Stomach (tissue), 9 donors: ENCODE data around the gene GRID2IP. TPM values are rescaled to one million over a fixed set of nuclear protein-coding genes. Genes with fewer than 3 reads are reported as not detected.
"Not testable (repeated sequence)": the region's sequence is repeated elsewhere in the genome, so short reads cannot be mapped to it uniquely, and the experiment has no call there.

Experiments
- DNase-seq, 2 donors: peaks; one replicate each; pipeline versions ENCODE4 v3.0.0 to v3.0.0-alpha.2; 2013 to 2019
- H3K27ac ChIP-seq, 5 donors: fragments of 200-600 bp in 4 of 5; sonication (generic) in 4 of 5; one replicate each; pipeline ENCODE4 v1.5.1; 2013 to 2019; ENCODE audit warnings: mild to moderate bottlenecking in 1 of 5, moderate library complexity in 1 of 5
- H3K27me3 ChIP-seq, 3 donors: fragments of 200-600 bp; sonication (generic); one replicate each; pipeline ENCODE4 v1.5.1; 2017 to 2019; ENCODE audit warnings: mixed run types in 1 of 3
- H3K36me3 ChIP-seq, 4 donors: fragments of 200-600 bp; sonication (generic); 1 replicate in 3 of 4; 2 replicates in 1 of 4; pipeline ENCODE4 v1.5.1; 2016 to 2019
- H3K4me1 ChIP-seq, 4 donors: fragments of 200-600 bp; sonication (generic); one replicate each; pipeline ENCODE4 v1.5.1; 2016 to 2019
- H3K4me3 ChIP-seq, 4 donors: fragments of 200-600 bp; sonication (generic) in 3 of 4; one replicate each; pipeline ENCODE4 v1.5.1; 2016 to 2019; ENCODE audit warnings: mild to moderate bottlenecking in 1 of 4
- H3K9me3 ChIP-seq, 4 donors: fragments of 200-600 bp; sonication (generic); one replicate each; pipeline ENCODE4 v1.5.1; 2016 to 2019
- EP300 ChIP-seq: sonication (generic); formaldehyde crosslinking; IDR thresholded peaks from one replicate; pipeline ENCODE4 v1.6.1; 2017; ENCODE audit warnings: antibody characterized with exemption
- POLR2A ChIP-seq, 4 donors: fragments of 450-650 bp; IDR thresholded peaks; one replicate each; pipeline ENCODE4 v1.6.1; 2016; ENCODE audit warnings: antibody characterized with exemption in 4 of 4, control low read depth in 2 of 4, mild to moderate bottlenecking in 1 of 4, moderate library complexity in 1 of 4
- POLR2AphosphoS5 ChIP-seq, 3 donors: sonication (generic); formaldehyde crosslinking; IDR thresholded peaks; one replicate each; pipeline ENCODE4 v1.6.1; 2016; ENCODE audit warnings: antibody characterized with exemption in 3 of 3
- WGBS, 5 donors: extraction: QIAGEN DNeasy Blood & Tissue Kit in 3 of 5; methylation state at CpG; one replicate each; pipeline versions ENCODE4 v1.1.5 to v1.1.7; 2013 to 2018; 5-methylcytosine and 5-hydroxymethylcytosine counted together
- intact Hi-C: fragments of 100-400 bp; cut with DNase I; formaldehyde crosslinking; loops from one replicate; pipeline ENCODE4 v1.15.1; 2023; ENCODE audit warnings: low total_unique reads
- polyA plus RNA-seq, 3 donors: library from polyadenylated mRNA; stranded (reverse); fragments of 200-250 nt; gene quantifications; one replicate each; pipeline ENCODE4 v1.2.3, GENCODE V29; 2013
- total RNA-seq, 5 donors: library from RNA; depleted of rRNA; stranded (reverse); fragments of >200 nt; gene quantifications; one replicate each; pipeline versions ENCODE4 v1.1.0 to v1.2.3, GENCODE V29; 2014 to 2016
- TF ChIP-seq, protein P1 (sequence below), 7 experiments: fragments of 450-650 bp in 4 of 7; fragments of 200-600 bp in 3 of 7; sonication (generic) in 3 of 7; IDR thresholded peaks; one replicate each; pipeline ENCODE4 v1.5.1; 2016 to 2019; ENCODE audit warnings: antibody characterized with exemption in 7 of 7, control low read depth in 2 of 7, mild to moderate bottlenecking in 1 of 7
- donor health status: healthy with polysubstance abuse.
- donor health status: Bipolar disorder and iron deficiency.
- donor health status: healthy.

Gene GRID2IP
- total and polyA plus RNA-seq, 8 donors = 0.23 to 0.37 (median 0.25) TPM; not detected in 5

DNA sequence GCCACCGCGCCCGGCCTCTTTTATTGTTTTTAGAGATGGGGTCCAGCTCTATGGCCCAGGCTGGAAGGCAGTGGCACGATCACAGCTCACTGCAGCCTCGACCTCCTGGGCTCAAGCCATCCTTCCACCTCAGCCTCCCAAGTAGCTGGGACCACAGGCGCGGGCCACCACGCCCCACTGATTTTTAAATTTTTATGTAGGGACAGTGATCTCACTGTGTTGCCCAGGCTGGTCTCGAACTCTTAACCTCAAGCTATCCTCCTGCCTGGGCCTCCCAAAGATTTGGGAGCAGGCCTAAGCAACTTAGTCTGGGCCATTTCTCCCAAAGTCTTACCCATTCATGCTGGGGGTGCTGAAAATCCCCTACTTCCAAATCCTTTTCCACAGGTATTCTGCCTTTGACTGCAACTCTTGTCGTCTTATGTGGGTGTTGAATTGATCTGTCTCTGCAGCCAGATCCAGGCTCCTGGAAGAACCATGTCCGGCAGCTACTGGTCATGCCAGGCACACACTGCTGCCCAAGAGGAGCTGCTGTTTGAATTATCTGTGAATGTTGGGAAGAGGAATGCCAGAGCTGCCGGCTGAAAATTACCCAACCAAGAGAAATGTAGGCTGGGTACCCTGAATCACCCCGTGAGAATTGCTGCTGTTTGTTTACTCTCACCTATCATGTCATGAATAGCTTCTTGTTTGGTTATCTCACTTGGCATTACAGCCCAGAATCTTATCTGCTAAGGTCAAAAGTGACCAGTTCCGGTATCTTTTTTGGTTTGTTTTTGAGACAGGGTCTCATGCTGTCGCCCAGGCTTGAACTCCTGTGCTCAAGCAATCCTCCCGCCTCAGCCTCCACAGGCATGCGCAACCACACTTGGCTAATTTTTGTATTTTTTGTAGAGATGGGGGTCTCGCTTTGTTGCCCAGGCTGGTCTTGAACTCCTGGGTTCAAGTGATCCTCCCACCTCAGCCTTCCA is 27.1 kb upstream of the GRID2IP start:
- peaks cover 0 to 16% (median 12%) of the 10 kb centered on the region in 4 donors for H3K4me1 ChIP-seq
- peaks cover 27 to 45% (median 42%) of the 10 kb centered on the region in 4 donors for H3K36me3 ChIP-seq
- no peaks in the 10 kb centered on the region for H3K27me3 ChIP-seq
- H3K9me3 ChIP-seq = no peaks in the 10 kb centered on the region
- DNase-seq = no peak
- TF ChIP-seq EP300 (no peak), POLR2A (IDR thresholded peaks at IDR 0.05) (no peak), POLR2AphosphoS5 (IDR thresholded peaks at IDR 0.05) (no peak)
- TF ChIP-seq, protein P1, sequence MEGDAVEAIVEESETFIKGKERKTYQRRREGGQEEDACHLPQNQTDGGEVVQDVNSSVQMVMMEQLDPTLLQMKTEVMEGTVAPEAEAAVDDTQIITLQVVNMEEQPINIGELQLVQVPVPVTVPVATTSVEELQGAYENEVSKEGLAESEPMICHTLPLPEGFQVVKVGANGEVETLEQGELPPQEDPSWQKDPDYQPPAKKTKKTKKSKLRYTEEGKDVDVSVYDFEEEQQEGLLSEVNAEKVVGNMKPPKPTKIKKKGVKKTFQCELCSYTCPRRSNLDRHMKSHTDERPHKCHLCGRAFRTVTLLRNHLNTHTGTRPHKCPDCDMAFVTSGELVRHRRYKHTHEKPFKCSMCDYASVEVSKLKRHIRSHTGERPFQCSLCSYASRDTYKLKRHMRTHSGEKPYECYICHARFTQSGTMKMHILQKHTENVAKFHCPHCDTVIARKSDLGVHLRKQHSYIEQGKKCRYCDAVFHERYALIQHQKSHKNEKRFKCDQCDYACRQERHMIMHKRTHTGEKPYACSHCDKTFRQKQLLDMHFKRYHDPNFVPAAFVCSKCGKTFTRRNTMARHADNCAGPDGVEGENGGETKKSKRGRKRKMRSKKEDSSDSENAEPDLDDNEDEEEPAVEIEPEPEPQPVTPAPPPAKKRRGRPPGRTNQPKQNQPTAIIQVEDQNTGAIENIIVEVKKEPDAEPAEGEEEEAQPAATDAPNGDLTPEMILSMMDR (IDR thresholded peaks at IDR 0.05) = no peak
- intact Hi-C loops = no loop called here
- peak overlapping the region; percentile 55 to 87 (median 60) for H3K4me3 ChIP-seq
- H3K27ac ChIP-seq = peak overlapping the region in 4 of 5 donors; percentile 91 to 97 (median 95)
- WGBS, 5 donors = 81 to 85% (median 83%) methylated on average over 18 of the region's 18 CpGs

DNA sequence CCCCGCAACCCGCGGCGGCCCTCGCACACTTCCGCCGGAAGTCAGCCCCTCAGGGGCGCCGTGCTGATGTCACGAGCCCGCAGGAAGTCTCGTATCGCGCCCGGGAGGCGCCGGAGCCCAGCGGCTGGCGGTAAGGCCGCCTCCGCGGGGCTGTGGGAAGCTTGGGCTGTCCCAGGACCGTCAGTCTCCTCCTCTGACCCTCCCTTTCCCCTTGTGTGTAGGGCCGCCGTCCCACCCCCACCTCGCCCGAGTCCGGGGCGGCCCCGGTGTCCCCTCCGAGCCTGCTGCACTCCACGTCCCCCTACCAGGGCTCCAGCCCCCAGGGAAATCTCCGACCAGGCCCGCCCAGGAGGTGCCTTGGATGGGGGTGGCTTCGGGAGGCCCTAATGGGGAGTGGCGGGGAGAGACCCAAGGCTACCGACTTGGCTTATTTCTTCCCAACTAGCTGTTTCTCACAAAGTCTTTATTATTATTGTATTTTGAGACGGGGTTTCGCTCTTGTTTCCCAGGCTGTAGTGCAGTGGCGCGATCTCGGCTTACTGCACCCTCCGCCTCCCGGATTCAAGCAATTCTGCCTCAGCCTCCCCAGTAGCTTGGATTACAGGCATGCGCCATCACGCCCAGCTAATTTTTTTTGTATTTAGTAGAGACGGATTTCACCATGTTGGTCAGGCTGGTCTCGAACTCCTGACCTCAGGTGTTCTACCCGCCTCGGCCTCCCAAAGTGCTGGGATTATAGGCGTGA is 26.3 kb upstream of the GRID2IP start, which contains the start of gene ZDHHC4:
TSS of gene ZDHHC4 (plus strand) at position 86 of the 745 bp plus-strand sequence. CDS start 3,108 bp downstream, outside the sequence.
- peak; percentile 89 to 97 for DNase-seq
- peaks cover 0 to 16% (median 12%) of the 10 kb centered on the region in 4 donors for H3K4me1 ChIP-seq
- peaks cover 18 to 36% (median 34%) of the 10 kb centered on the region in 4 donors for H3K36me3 ChIP-seq
- peak within 1 kb of the TSS; percentile 88 to 97 (median 95) for H3K27ac ChIP-seq
- no peaks in the 10 kb centered on the region for H3K27me3 ChIP-seq
- 10 to 15% (median 14%) methylated on average over 43 to 51 of the region's 51 CpGs for WGBS, 5 donors
- no peaks in the 10 kb centered on the region for H3K9me3 ChIP-seq
- H3K4me3 ChIP-seq = peak within 1 kb of the TSS; percentile 55 to 87 (median 60)
- TF ChIP-seq, protein P1 (IDR thresholded peaks at IDR 0.05) = no peak
- peak in 2 of 4 donors; percentile 63 to 80 for TF ChIP-seq POLR2A (IDR thresholded peaks at IDR 0.05)
- TF ChIP-seq POLR2AphosphoS5 (IDR thresholded peaks at IDR 0.05) = peak; percentile 89 to 99 (median 96)
- intact Hi-C loops = no loop called here

DNA sequence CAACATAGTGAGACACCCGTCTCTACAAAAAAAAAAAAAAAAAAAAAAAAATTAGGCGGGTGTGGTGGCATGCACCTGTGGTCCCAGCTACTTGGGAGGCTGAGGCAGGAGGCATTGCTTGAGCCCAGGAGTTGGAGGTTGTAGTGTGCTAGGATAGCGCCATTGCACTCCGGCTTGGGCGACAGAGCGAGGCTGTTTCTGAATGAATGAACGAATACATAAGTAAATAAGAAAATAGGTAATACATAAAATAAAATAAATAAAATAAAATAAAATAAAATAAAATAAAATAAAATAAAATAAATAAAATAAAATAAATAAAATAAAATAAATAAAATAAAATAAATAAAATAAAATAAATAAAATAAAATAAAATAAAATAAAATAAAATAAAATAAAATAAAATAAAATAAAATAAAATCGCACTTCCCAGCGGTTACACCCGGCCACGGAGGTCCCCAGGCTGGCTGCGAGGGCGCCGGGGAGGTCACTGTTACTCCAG is 25.7 kb upstream of the GRID2IP start:
- DNase-seq = peak in 1 of 2 donors; percentile 52
- H3K9me3 ChIP-seq, intact Hi-C loops, H3K27me3 ChIP-seq: not testable (repeated sequence)
- peak overlapping the region; percentile 55 to 87 (median 60) for H3K4me3 ChIP-seq
- WGBS, 5 donors = 5 to 10% (median 9%) methylated on average over 13 to 14 of the region's 14 CpGs
- H3K4me1 ChIP-seq = peaks cover 0 to 16% (median 12%) of the 10 kb centered on the region in 4 donors
- H3K36me3 ChIP-seq = peaks cover 14 to 30% (median 27%) of the 10 kb centered on the region in 4 donors
- peak overlapping the region; percentile 88 to 97 (median 95) for H3K27ac ChIP-seq

DNA sequence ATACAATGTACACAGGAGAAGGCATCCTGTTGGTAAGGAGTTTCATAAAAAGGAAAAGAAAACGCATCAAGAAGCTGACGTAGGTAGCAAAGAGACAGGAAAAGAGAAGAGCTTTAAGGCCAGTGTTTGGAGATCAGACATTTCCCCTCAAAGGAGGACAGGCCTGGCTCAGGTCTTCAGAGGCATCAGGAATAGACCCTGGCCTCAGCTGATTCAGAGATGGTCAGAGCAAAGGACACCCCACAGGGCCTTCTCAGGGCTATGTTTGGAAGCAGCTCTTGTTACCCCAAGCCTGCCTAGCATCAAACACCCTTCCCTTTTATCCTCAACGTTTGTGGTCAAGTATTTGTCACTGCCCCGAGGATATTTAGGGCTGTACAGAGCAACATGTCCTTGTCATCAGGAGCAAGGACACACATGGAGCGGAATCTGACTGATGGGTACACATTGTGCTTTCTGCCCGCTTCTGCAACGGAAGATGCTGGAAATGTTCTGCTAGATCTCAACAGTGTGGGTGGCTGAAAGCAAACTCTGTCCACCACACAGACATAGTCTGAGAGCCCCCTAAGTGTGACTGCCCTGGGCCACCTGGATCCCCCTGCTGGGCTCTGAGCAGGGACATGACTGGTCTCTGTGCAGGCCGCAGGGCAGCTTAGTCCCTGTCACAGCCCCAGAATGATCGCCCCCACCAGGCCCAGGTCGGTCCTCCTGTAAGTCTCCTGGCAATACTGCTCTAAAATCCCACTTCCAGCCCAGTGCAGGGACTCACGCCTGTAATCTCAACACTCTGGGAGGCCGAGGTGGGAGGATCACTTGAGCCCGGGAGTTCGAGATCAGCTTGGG is 25.0 kb upstream of the GRID2IP start:
- Histone ChIP-seq H3K4me3 (peak overlapping the region; percentile 55 to 87 (median 60)), H3K27ac (peak overlapping the region in 4 of 5 donors; percentile 91 to 97 (median 95)), H3K4me1 (peaks cover 0 to 16% (median 12%) of the 10 kb centered on the region in 4 donors), H3K9me3 (no peaks in the 10 kb centered on the region), H3K27me3 (peaks cover 0 to 4% (median 0%) of the 10 kb centered on the region in 3 donors), H3K36me3 (peaks cover 7 to 23% (median 21%) of the 10 kb centered on the region in 4 donors)
- WGBS, 5 donors = 65 to 80% (median 68%) methylated on average over 12 to 14 of the region's 14 CpGs
- intact Hi-C loops = no loop called here
- DNase-seq = no peak
- TF ChIP-seq, protein P1 (IDR thresholded peaks at IDR 0.05) = no peak
- TF ChIP-seq POLR2A (IDR thresholded peaks at IDR 0.05) (no peak), POLR2AphosphoS5 (IDR thresholded peaks at IDR 0.05) (no peak), EP300 (no peak)
